Keratinocyte (primary cell): Measurements from ENCODE around the gene LTB. TPM values are rescaled to one million over a fixed set of nuclear protein-coding genes. Genes with fewer than 3 reads are reported as not detected.

Experiments used
- DNase-seq: peaks from one replicate; pipeline ENCODE4 v3.0.0-alpha.2; 2011; ENCODE audit warnings: low read depth, missing footprints, low spot score
- FAIRE-seq: peaks from 2 replicates; lab custom pipeline; 2011; peaks lifted over from hg19 to GRCh38; lab: Jason Lieb, UNC
- H2AFZ ChIP-seq: 2 replicates; pipeline ENCODE4 v1.6.0; 2012; ENCODE audit warnings: low read length, control low read depth, inconsistent platforms; ENCODE audit not compliant: control insufficient read depth
- H3K27ac ChIP-seq: 2 replicates; pipeline ENCODE4 v1.5.1; 2011; ENCODE audit warnings: low read length; ENCODE audit not compliant: control insufficient read depth, insufficient read depth
- H3K27me3 ChIP-seq: 3 replicates; pipeline ENCODE4 v1.6.0; 2011; ENCODE audit warnings: low read length; ENCODE audit not compliant: control insufficient read depth, insufficient read depth; ENCODE audit errors: extremely low read depth
- H3K36me3 ChIP-seq, 2 experiments: 2 replicates in 1 of 2; 3 replicates in 1 of 2; pipeline ENCODE4 v1.5.1; 2011; ENCODE audit warnings: low read length in 2 of 2, mild to moderate bottlenecking in 1 of 2; ENCODE audit not compliant: control insufficient read depth in 2 of 2, insufficient read depth in 2 of 2; ENCODE audit errors: extremely low read depth in 1 of 2
- H3K4me1 ChIP-seq: 3 replicates; pipeline ENCODE4 v1.5.1; 2011; ENCODE audit warnings: low read length; ENCODE audit not compliant: control insufficient read depth, insufficient read depth; ENCODE audit errors: extremely low read depth
- H3K4me2 ChIP-seq: 3 replicates; pipeline ENCODE4 v1.6.0; 2011; ENCODE audit warnings: low read depth, low read length; ENCODE audit not compliant: control insufficient read depth, insufficient read depth; ENCODE audit errors: extremely low read depth
- H3K4me3 ChIP-seq, 3 experiments: fragments of 200-600 bp in 1 of 3; sonication (generic) in 1 of 3; 2 replicates in 2 of 3; 3 replicates in 1 of 3; pipeline ENCODE4 v1.5.1; 2011 to 2016; ENCODE audit warnings: low read length in 3 of 3, mild to moderate bottlenecking in 3 of 3, control low read depth in 2 of 3, inconsistent platforms in 1 of 3, low read depth in 1 of 3, mixed read lengths in 1 of 3, mixed run types in 1 of 3, moderate library complexity in 1 of 3; ENCODE audit not compliant: control insufficient read depth in 2 of 3, insufficient read depth in 2 of 3; ENCODE audit errors: extremely low read depth in 1 of 3
- H3K79me2 ChIP-seq: 2 replicates; pipeline ENCODE4 v1.6.0; 2012; ENCODE audit warnings: low read length; ENCODE audit not compliant: control insufficient read depth, insufficient read depth
- H3K9ac ChIP-seq: 3 replicates; pipeline ENCODE4 v1.6.0; 2011; ENCODE audit warnings: low read length; ENCODE audit not compliant: control insufficient read depth, insufficient read depth; ENCODE audit errors: extremely low read depth
- H3K9me1 ChIP-seq: 3 replicates; pipeline ENCODE4 v1.6.0; 2011; ENCODE audit warnings: low read length; ENCODE audit not compliant: control insufficient read depth, insufficient read depth; ENCODE audit errors: extremely low read depth
- H3K9me3 ChIP-seq: 2 replicates; pipeline ENCODE4 v1.5.1; 2012; ENCODE audit warnings: low read depth, low read length; ENCODE audit not compliant: control insufficient read depth
- H4K20me1 ChIP-seq: 3 replicates; pipeline ENCODE4 v1.6.0; 2011; ENCODE audit warnings: low read length; ENCODE audit not compliant: control insufficient read depth, insufficient read depth; ENCODE audit errors: extremely low read depth
- CTCF ChIP-seq, 3 experiments: IDR thresholded peaks in 1 of 3; conservative IDR thresholded peaks in 1 of 3; optimal IDR thresholded peaks in 1 of 3; 2 replicates in 2 of 3; 3 replicates in 1 of 3; pipeline versions ENCODE3 to v1.5.1; 2011; ENCODE audit warnings: low read length in 3 of 3, mild to moderate bottlenecking in 3 of 3, moderate library complexity in 2 of 3, control low read depth in 1 of 3, inconsistent platforms in 1 of 3; ENCODE audit not compliant: insufficient read depth in 2 of 3; ENCODE audit errors: extremely low read depth in 1 of 3
- EZH2 ChIP-seq: IDR thresholded peaks from one replicate; pipeline ENCODE4 v1.6.1; 2012; ENCODE audit warnings: inconsistent platforms, mild to moderate bottlenecking, low read length, moderate library complexity
- dilution Hi-C: fragments of 300-500 bp; cut with MboI; formaldehyde crosslinking; loops from one replicate; pipeline ENCODE4 v1.7.0; 2020; ENCODE audit warnings: low sequenced_read_pairs; ENCODE audit not compliant: extremely low pct_ligation_motif_present
- polyA plus RNA-seq, 5 experiments: library from polyadenylated mRNA; depleted of rRNA in 3 of 5; stranded (reverse) in 3 of 5; stranded (forward) in 1 of 5; unstranded in 1 of 5; fragments of >200 nt; gene quantifications; 1 replicate in 1 of 5; 2 replicates in 3 of 5; 3 replicates in 1 of 5; pipeline versions ENCODE4 v1.2.1 to v1.2.3, GENCODE V29; 2011 to 2012; ENCODE audit warnings: missing spikeins in 2 of 5, low read depth in 1 of 5, low replicate concordance in 1 of 5

The LTB gene
- polyA plus RNA-seq, 1 donor (not counting 4 experiments of a cell fraction or from before 2014, with no cell fraction given), result not detected

- H3K9me1 ChIP-seq, result no peaks in the 10 kb centered on the region
- peak overlapping the region; percentile 55 to 86 (median 85) for H3K4me3 ChIP-seq
- H2AFZ ChIP-seq, result peak overlapping the region; percentile 33
- H3K27ac ChIP-seq, result peak overlapping the region; percentile 86
- H3K27me3 ChIP-seq, result no peaks in the 10 kb centered on the region
- no peaks in the 10 kb centered on the region for H4K20me1 ChIP-seq
- peaks cover 13% of the 10 kb centered on the region in 2 experiments for H3K36me3 ChIP-seq
- H3K4me1 ChIP-seq, result peaks cover 13% of the 10 kb centered on the region
- dilution Hi-C loops, result no loop called here
- no peak for DNase-seq
- peaks cover 15% of the 10 kb centered on the region for H3K79me2 ChIP-seq
- H3K4me2 ChIP-seq, result peak overlapping the region; percentile 98
- no peak for FAIRE-seq
- H3K9ac ChIP-seq, result peak overlapping the region; percentile 89
- H3K9me3 ChIP-seq, result no peaks in the 10 kb centered on the region
- TF ChIP-seq EZH2, result no peak
- TF ChIP-seq CTCF (optimal IDR thresholded peaks at IDR 0.05 in 1 of 3, IDR thresholded peaks at IDR 0.05 in 1 of 3, conservative IDR thresholded peaks at IDR 0.05 in 1 of 3; ENCODE audit: extremely low read depth in 1 of 3, insufficient read depth in 2 of 3, low read length in 3 of 3), result no peak
These were observed 34.3 kb downstream of the LTB start for GRCh38 chr6:31547727-31548543.

- FAIRE-seq, result peak; percentile 51
- H4K20me1 ChIP-seq, result no peaks in the 10 kb centered on the region
- peaks cover 13% of the 10 kb centered on the region in 2 experiments for H3K36me3 ChIP-seq
- peak; percentile 57 for DNase-seq
- dilution Hi-C loops, result no loop called here
- peak within 1 kb of the TSS; percentile 93 for H2AFZ ChIP-seq
- peaks cover 15% of the 10 kb centered on the region for H3K79me2 ChIP-seq
- peak within 1 kb of the TSS; percentile 86 for H3K27ac ChIP-seq
- H3K4me3 ChIP-seq, result peak within 1 kb of the TSS; percentile 55 to 86 (median 85)
- no peaks in the 10 kb centered on the region for H3K9me1 ChIP-seq
- no peaks in the 10 kb centered on the region for H3K9me3 ChIP-seq
- no peaks in the 10 kb centered on the region for H3K27me3 ChIP-seq
- peak within 1 kb of the TSS; percentile 98 for H3K4me2 ChIP-seq
- TF ChIP-seq EZH2, result no peak
- TF ChIP-seq CTCF (optimal IDR thresholded peaks at IDR 0.05 in 1 of 3, IDR thresholded peaks at IDR 0.05 in 1 of 3, conservative IDR thresholded peaks at IDR 0.05 in 1 of 3; ENCODE audit: extremely low read depth in 1 of 3, insufficient read depth in 2 of 3, low read length in 3 of 3), result peak in 1 of 3 experiments; percentile 1
- peaks cover 15% of the 10 kb centered on the region for H3K4me1 ChIP-seq
- H3K9ac ChIP-seq, result peak within 1 kb of the TSS; percentile 89
These were observed 35.1 kb downstream of the LTB start, which contains the start of gene NFKBIL1 for GRCh38 chr6:31546958-31547726. Gene NFKBIL1 (plus strand): TSS chr6:31547608. CDS start chr6:31547695, 87 bp downstream.
